ENCODE results near the gene LRRC27. TPM values are rescaled to one million over a fixed set of nuclear protein-coding genes. Genes with fewer than 3 reads are reported as not detected.

Gene LRRC27
- total RNA-seq, 1 donor from 2014 or later, result 14.2 TPM

DNA sequence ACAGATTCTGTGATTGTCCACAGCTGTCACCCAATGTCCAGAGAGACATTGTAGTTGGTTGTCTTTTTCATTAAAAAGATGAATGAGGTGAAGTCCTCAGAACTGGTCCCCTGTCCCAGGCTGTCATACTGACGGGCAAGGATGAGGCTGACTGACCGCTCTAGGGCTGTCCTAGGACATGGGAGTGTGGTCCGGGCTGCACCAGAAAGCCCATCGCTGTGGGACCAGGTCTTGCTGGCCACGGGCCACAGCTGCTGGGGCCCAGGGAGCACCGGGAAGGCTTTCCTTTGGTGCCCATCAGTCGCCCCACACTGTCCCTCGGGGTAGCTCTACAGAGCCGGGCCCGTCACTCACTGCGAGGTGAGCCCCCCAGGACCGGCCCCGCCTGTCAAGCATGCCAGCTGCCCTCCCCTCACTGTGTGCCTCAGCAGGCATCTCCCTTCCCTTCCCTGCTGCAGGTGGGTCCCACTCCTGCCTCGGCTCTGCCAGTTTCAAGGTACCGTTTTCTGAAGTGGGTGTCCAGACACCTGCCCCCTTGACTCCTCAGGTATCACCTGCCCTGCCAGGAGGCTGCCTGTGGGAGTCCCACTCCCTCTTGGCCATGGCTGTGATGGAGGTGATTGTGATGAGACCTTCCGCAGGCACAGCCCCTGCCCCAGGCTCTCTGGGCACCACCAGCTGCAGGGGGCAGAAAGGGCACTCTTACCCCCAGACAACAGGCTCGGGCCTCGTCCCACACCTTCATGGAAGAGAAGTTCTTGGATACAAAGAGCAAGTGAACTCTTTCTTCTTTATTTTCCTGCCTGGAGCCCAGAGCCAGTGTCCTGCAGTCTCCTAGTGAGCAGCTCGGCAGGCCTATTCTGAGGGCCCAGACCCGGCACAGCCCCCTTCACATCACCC lies 21.7 kb downstream of the LRRC27 start:
- no peak for DNase-seq (ENCODE audit: extremely low spot score, unreplicated experiment)
- Mint-ChIP-seq H3K4me3 (no peak overlapping the region), H3K9me3 (no peaks in the 10 kb centered on the region), H3K4me1 (ENCODE audit: unreplicated experiment) (no peaks in the 10 kb centered on the region), H3K27ac (no peak overlapping the region), H3K27me3 (no peaks in the 10 kb centered on the region), H3K36me3 (peaks cover 4% of the 10 kb centered on the region)
- TF ChIP-seq CTCF (conservative IDR thresholded peaks at IDR 0.05), result no peak

GRCh38 chr10:132354356-132355094 lies 22.5 kb downstream of the LRRC27 start:
- Mint-ChIP-seq H3K27me3 (no peaks in the 10 kb centered on the region), H3K36me3 (peaks cover 4% of the 10 kb centered on the region), H3K27ac (no peak overlapping the region), H3K4me1 (ENCODE audit: unreplicated experiment) (no peaks in the 10 kb centered on the region), H3K4me3 (no peak overlapping the region), H3K9me3 (no peaks in the 10 kb centered on the region)
- DNase-seq (ENCODE audit: extremely low spot score, unreplicated experiment), result no peak
- TF ChIP-seq CTCF (conservative IDR thresholded peaks at IDR 0.05), result no peak

DNA sequence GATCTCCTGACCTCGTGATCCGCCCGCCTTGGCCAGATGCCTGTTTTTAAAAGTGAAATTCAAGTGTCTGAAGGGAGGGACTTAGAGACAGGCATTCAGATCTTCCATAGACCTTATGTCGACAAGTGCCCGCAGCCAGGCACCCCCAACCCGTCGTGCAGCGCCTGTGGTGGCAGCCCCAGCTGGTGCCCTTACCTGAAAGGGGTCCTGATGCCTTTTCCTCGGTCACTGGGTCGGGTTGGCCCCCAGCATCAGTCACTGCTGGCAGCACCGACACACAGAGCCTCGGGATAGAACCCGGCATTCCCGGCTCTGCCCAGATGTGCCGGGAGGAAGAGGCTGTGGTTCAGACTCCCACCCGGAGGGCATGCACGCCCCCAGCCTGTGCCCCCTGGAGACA lies 23.3 kb downstream of the LRRC27 start:
- Mint-ChIP-seq H3K27me3 (no peaks in the 10 kb centered on the region), H3K4me3 (no peak overlapping the region), H3K36me3 (peaks cover 4% of the 10 kb centered on the region), H3K4me1 (ENCODE audit: unreplicated experiment) (no peaks in the 10 kb centered on the region), H3K27ac (no peak overlapping the region), H3K9me3 (no peaks in the 10 kb centered on the region)
- no peak for DNase-seq (ENCODE audit: extremely low spot score, unreplicated experiment)
- no peak for TF ChIP-seq CTCF (conservative IDR thresholded peaks at IDR 0.05)

DNA sequence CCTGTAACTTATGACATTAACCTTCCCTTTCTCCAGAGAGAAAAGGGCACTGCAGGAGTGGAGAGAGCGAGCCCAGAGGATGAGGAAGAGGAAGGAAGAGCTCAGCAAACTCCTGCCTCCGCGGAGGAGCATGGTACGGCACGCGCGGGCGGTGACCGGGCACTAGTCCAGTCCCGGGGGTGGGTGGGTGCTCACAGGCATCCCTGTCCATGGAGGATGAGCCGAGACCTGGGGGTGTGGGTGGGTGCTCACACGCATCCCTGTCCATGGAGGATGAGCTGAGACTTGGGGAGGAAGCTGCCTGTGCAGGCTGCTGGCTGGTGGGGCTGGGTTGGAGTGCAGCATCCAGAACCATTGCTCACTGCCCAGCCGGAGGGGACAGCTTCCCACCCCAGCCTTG lies 23.8 kb downstream of the LRRC27 start:
- DNase-seq (ENCODE audit: extremely low spot score, unreplicated experiment), result no peak
- H3K4me1 Mint-ChIP-seq (ENCODE audit: unreplicated experiment), result no peaks in the 10 kb centered on the region
- peaks cover 4% of the 10 kb centered on the region for H3K36me3 Mint-ChIP-seq
- no peaks in the 10 kb centered on the region for H3K27me3 Mint-ChIP-seq
- no peaks in the 10 kb centered on the region for H3K9me3 Mint-ChIP-seq
- no peak overlapping the region for H3K4me3 Mint-ChIP-seq
- TF ChIP-seq CTCF (conservative IDR thresholded peaks at IDR 0.05), result no peak
- H3K27ac Mint-ChIP-seq, result no peak overlapping the region

- Mint-ChIP-seq H3K9me3 (no peaks in the 10 kb centered on the region), H3K36me3 (peaks cover 4% of the 10 kb centered on the region), H3K27ac (no peak overlapping the region), H3K27me3 (no peaks in the 10 kb centered on the region), H3K4me3 (no peak overlapping the region), H3K4me1 (ENCODE audit: unreplicated experiment) (no peaks in the 10 kb centered on the region)
- TF ChIP-seq CTCF (conservative IDR thresholded peaks at IDR 0.05), result no peak
- DNase-seq (ENCODE audit: extremely low spot score, unreplicated experiment), result no peak
Measured at GRCh38 chr10:132356621-132357195, 24.7 kb downstream of the LRRC27 start.
